Measurements from ENCODE around the gene PNRC2.

Gene PNRC2, protein sequence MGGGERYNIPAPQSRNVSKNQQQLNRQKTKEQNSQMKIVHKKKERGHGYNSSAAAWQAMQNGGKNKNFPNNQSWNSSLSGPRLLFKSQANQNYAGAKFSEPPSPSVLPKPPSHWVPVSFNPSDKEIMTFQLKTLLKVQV

DNA sequence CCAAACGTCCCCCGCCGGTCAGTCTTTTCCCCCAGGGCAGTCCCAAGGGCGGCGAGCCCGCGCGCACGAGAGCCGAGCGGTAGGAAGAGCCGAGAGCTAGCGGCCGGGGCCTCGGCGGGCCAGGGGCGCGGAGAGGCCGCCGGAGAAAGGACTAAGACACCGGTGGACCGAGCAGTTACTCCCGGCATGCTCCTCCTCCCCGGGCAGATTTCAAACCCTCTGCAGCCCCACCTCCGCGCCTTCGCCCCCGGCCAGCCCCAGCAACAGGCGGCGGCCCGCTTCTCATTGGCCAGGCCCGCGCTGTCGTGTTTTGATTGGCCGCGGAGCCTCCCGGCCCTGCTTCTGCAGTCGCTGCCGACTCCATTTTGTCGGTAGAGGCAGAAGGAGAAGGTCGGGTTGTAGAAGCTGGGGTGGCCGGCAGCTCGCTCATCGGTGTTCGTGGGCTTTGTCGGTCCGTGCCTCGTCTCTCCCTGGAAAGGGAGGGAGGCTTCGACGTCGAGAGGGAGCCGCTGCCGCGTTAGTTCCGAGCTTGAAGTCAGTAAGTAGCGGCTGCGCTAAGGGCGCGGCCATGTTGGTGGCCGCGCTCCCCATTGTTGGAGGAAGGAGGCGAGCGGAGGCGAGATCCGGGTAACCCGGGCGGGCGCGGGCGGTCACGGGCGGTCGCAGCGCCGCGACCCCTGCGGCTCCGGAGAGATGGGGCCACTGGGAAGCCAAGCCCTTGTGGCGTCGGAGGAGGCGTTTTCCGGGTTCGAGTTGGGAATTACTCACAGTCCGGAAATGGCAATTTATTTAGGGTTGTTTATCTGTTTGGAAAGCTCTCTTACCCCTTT is at the start of gene PNRC2:
PNRC2 (plus strand) TSS at position 368 of the 830 bp plus-strand sequence. CDS start 1,630 bp downstream, outside the sequence.
- peak; percentile 88 to 98 (median 96) for DNase-seq

DNA sequence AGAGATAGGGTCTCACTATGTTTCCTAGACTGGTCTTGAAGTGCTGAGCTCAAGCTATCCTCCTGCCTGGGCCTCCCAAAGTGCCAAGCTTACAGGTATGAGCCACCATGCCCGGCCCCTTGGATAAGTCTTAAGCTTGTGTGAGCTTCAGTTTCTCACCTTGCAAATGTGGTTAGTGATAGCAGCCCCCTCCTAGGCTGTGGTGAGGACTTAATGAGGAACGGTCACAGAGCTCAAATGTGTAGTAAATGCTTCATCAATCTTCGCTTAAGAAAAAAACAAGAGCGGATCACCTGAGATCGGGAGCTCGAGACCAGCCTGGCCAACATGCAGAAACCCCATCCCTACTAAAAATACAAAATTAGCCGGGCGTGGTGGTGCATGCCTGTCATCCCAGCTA is 49.5 kb upstream of the PNRC2 start:
- DNase-seq, result no peak

DNA sequence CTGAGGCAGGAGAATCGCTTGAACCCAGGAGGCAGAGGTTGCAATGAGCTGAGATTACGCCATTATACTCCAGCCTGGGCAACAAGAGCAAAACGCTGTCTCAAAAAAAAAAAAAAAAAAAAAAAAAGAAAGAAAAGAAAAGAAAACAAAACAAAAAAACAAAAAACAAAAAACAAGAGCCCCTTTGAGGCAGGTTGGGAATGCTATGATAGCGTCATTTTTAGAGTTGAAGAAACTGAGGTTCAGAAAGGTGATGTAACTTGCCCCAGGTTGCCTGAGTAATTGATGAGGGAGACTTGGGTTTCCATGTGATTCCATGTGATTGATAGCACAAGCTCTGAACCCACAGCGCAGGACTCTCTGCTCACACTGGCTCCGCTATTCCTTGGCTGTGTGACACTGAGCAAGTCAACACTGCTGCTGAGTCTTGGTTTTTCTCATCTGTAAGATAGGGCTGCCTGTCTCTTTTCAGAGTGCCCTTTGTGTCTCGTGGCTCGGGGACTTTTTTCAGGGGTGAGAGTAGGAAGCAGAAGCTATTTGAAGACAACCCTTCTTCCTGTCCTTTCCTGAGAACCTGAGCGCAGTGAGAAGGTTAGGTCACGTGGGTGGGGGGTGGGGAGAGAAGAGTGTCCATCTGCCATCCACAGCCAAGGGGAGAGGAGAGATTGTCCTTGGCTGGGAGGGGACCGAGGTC is 48.9 kb upstream of the PNRC2 start:
- no peak for DNase-seq

DNA sequence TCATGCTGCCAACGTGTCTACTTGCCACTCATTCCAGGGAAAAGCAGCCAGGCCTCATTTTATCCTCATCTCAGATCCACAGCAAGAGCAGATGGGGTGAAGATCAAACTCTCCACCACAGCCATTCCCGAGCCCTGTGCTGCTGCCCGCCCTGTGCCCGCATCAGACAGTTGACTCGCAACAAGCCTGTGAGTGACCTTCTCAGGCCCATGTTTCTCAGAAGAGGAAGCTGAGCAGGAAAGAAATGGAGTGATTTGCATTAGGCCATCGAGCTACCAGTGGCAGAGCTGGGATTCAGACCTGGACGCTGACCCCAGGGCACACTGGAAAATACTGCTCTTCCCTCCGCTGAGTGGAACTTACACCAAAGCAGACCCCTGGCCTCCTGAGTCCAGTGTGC is 47.7 kb upstream of the PNRC2 start:
- DNase-seq, result no peak

DNA sequence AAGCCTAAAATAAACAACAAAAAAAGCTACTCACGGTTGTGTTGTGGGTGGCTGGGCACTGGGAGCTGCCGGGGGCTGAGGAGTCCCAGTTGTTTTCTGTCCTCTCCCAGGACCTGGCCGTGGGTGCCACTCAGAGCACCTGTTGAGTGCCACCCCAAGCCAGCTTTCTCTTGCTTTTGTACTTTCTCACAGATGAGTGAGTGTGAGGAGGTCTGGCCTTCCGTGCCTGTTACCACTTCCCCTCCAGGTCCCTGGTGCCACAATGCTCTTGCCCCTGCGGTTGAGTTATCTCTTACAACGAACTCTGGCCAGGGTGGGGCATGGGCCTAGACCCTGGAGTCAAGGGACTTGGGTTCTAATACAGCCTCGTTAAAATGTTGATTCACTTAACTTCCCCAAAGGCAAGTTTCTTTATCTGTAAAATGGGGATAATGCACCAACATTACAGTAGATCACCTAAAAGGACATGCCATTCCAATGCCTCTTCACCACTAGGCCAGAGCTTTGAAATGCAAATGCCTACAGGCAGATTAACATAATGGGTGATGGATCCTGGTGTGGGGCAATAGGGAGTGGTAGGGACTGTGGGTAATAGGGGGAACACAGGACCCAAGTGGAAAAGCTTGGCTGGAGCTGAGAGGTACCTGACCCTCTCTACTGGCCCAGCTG is 46.3 kb upstream of the PNRC2 start, which contains the start of gene CNR2:
CNR2 (minus strand) TSS at position 151 of the 669 bp plus-strand sequence. CDS start 37,745 bp downstream, outside the sequence.
- DNase-seq, result no peak

DNA sequence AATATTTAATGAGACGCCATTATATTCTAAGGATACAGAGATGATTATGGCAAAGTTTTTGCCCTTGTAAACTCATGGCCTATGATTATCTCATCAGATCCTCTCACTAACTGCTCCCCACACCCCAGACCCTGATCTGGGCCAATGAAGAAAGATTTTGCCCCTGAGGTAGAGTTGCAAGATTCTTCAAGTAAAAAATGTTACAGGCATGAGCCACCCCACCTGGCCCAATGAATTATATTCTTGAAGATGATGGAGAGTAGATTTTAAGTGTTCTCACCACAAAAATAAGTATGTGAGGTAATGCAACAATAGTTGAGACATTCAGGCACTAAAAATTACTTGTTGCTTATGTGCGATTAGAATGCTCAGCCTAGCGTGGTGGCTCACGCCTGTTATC is 44.7 kb upstream of the PNRC2 start:
- no peak for DNase-seq

DNA sequence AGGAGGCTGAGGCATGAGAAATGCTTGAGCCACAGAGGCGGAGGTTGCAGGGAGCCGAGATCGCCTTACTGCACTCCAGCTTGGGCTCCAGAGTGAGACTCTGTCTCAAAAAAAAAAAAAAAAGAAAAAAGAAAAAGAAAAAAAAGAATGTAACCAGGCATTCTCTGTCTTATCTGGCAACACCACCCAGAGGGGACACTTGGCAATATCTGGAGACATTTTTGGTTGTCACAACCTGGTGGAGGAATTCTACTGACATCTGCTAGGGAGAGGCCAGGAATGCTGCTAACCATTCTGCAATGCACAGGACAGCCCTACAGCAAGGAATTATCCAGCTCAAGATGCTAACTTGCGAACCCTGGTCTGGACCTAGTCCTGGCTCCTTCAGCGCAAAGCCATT is 44.2 kb upstream of the PNRC2 start:
- DNase-seq, result no peak

DNA sequence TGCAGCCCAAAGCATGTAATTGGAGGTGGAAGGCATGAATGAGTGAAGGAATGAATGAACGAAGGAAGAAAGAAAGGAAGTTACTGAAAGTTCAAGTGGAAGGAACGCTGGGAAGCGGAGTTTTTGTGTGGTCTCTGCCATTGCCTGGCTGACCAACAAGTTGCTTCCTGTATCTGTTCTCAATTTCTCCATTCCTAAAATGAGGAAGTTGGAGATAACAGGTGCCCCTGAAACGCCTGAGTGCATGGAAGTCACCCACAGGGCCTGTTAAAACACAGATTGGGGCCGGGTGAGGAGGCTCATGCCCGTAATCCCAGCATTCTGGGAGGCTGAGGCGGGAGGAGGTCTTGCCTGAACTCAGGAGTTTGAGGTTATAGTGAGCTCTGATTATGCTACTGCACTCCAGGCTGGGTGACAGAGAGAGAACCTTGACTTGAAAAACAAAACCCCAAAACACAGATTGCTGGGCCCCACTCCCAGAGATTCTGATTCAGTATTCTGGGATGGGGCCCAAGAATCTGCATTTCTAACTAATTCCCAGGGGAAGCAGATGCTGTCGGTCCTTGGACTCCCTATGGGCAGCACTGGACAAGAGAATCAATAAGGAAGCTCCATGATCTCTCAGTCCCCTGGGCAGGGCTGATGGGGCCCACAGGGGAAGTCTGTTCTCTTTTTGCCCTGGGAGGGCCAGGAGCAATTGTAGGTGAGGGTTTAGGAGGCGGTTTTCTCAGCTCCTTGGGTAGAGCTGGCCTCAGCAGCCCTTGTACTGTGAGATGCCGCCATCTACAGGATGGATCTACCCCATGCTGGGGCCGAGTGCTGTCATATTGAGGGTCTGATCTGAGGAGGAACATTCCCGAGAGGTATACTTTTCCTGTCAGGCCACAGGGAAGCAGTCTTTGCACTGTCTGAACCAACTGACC is 43.2 kb upstream of the PNRC2 start:
- DNase-seq, result peak in 6 of 14 donors; percentile 7 to 35 (median 12)

DNA sequence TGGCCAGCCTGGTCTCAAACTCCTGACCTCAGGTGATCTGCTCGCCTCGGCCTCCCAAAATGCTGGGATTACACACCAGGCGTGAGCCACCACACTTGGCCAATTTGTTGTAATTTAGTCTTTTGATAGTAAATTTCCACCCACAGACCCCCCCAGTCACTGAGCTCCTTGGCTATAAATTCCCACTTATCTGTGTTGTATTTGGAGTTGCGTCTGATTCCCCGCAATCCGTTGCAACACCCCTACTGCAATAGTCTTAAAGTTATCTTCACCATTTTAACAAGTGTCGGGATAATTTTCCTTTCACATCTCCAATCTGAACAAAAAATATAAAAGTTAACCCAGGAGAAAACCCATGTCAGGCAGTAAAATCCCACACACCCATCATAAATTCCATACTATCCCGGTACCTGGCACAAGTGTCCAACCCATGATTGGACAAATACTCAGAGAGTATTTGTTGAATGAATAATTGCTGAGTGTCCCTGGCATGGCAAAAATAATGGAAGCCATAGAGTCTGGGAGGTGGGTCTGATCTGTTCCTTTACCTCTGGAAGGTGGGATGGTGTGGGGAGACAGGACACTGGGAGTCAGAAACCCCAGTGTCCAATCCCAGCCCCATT is 37.2 kb upstream of the PNRC2 start:
- DNase-seq, result no peak

DNA sequence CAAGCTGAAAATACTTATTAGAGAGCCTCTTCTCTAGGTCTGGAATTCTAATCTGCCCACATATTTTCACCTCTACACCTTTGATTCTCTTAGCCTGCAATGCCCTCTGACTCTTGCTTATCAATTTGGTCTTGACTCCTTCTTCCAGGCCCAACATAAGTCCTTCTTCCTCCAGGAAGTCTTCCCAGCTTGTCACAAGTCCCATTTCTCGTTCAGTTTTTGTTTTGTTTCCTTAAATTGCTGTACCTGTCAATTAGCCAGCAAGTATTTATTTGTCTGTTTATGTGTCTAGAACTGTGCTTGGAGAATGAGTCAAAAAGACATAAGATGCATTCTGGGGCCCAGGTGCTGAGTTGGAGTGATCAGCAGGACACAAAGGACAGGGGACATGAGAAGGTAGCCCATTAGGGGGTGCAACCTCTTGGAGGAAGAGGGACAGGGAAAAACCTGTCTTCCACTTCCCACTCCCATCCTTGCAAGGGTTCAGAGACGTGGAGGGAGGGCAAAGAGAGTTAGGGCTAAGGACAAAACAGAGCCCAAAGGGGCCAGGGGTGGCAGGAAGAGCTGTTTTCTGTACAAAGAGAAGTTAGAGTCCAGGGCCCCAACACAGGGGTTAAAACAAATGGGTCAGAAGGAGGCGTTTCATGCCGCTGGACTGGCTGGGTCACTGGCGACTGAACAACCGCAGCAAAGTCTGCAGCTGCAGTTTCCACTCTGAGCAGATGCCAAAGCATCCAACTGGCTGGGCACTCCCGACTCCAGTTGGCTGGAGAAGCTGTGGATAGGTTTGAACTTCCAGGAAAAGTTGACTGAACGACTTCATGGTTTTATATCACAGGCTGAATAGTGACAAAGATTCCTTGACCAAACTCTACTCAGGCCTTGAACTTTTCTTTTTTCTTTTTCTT is 35.8 kb upstream of the PNRC2 start:
- DNase-seq, result no peak

DNA sequence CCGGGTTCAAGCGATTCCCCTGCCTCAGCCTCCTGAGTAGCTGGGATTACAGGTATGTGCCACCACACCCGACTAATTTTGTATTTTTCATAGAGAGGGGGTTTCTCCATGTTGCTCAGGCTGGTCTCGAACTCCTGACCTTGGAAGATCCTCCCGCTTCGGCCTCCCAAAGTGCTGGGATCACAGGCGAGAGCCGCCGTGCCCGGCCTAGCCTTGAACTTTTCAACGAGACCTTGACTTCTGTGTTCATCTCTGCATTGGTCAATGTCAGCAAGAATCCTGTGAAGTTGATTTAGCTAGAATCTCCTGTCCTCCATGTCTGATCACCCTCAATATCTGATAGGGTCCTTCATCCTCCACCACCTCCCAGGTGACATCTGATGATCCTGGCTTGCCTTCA is 35.0 kb upstream of the PNRC2 start:
- DNase-seq, result no peak

DNA sequence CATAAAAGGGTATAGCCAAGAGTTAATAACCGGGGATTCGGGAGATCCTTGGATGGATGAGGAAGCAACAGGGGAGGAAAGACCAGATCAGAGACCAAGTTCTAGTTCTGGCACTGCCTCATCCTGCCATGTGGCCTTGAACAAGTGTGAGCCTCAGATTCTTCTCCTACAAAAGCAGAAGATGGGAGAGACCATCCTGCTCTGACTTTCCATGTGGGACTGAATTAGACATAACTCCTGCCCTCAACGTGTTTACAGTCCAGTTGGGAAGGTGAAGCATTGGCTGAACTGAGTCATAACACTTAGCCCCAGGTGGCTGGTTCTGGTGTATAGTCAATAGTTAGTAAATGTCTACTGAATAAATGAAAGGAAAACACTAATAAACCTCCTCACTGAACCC is 34.3 kb upstream of the PNRC2 start:
- DNase-seq, result no peak

DNA sequence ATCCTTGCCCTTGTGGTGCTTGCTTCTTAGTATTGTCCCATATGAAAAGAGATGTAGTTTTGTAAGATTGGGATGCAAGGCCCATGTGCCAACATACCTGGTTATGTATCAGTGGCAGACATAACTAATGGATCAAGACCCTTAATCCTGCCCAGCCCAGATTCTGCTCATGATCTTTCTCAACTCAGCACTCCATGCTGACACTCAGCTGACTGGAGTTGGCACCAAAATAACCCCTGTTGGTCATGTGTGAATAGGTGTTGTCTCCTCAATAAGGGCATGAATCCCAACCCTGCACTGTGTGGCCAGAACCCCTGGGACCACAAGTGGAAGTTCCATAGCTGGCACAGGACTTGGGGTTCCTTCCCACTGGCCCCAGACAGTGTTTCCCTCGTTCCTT is 32.5 kb upstream of the PNRC2 start:
- no peak for DNase-seq

DNA sequence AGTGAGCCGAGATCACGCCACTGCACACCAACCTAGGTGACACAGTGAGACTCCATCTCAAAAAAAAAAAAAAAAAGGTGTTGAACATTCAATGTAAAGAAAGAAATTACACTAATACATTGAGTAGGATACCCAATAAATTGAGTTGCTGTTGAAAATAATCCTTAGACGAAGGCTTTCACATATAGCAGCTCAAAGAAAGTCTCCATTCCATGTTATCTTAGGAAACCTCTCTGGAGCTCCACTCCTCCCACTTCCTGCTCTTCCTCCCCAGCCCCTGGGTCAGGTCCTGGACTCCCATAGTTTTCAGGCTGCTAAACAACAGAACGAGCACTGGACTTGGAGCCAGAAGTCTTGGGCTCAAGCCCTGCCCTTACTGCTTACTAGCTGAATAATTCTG is 30.8 kb upstream of the PNRC2 start:
- DNase-seq, result no peak

DNA sequence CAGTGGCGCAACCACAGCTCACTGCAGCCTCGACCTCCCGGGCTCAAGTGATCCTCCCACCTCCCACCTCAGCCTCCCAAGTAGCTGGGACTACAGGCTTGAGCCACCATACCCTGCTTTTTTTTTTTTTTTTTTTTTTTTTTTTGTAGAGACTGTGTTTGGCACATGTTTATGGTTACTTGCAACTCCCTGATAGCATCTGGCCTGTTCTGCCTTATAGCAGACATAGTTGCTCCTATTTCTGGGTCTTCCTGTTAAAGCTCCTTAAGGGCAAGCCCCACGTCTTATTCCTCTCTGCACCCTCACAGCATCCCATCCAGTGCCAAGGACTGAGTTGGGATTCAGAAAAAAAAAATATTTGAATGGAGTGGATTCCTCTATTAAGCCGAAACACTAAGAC is 29.4 kb upstream of the PNRC2 start:
- DNase-seq, result no peak

DNA sequence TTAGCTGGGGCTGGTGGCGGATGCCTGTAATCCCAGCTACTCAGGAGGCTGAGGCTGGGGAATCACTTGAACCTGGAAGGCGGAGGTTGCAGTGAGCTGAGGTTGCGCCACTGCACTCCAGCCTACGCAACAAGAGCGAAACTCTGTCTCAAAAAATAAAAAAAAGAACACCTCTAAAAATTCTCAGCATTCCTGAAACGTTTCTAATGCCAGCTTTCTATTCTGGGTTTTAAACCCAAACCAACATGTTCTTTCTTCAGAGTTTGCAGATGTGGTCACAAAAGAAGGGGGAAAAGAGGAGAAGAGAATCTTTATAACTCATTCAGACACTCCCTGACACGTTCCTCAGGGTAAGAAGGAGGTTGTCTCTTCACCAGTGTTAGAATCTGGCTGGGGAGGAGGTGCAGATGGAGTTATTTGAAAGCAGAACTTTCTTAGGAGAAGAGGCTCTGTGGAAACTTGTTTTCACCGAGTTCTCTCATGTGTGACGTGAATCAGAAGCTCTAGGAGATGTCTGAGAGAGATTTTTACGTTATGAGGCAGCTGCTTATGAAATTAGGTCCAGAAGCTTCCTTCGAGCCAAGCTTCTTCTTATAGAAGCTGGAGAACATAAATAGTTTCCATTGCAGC is 28.7 kb upstream of the PNRC2 start:
- no peak for DNase-seq

DNA sequence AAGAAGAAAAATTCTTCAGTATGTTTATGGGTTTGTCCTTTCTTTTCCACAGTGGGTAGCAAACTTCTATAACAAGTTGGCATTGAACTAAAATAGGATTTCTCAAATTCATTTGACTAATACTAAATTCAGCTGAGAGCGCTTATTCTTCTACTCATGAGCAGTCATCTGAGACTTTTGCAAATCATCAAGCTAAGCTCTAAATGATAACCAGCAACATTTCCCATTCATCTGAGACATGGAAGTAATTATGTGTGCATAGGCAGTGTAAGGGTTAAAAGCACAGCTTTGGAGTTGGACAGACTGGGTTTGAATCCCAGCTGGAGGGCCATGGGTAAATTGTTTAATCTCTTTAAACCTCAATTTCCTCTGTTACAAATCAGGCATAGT is 28.1 kb upstream of the PNRC2 start:
- no peak for DNase-seq

DNA sequence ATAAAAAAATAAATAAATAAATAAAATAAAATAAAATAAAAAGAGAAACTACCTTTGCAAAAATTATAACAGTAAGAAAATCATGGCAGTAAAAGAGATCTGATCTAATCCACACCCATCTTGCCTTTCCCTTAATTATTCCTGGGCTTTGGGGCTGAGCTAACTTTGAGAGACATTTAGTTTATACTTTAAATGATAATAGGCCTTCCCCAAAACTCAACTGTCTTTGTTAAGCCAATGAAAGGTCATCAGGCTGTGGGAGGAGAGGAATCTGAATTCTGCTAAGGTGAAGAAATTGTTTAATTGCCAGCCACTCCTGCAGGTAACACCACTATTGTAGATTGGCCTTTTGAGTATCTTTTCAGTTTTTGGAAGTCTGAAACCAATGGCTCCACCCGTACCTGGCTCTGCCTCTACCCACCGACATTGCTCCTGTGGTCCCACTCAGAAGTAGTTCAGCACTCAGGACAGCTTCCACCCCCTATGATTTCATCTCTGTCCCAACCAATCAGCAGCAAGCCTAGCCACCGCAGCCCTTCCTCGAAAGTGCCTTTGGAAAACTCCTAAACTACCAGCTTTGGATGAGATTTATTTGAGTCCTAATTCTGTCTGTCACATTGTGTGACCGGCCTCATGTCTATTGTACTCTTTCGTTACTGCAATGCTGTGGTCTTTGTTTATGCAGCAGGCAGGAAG is 23.0 kb upstream of the PNRC2 start:
- no peak for DNase-seq

DNA sequence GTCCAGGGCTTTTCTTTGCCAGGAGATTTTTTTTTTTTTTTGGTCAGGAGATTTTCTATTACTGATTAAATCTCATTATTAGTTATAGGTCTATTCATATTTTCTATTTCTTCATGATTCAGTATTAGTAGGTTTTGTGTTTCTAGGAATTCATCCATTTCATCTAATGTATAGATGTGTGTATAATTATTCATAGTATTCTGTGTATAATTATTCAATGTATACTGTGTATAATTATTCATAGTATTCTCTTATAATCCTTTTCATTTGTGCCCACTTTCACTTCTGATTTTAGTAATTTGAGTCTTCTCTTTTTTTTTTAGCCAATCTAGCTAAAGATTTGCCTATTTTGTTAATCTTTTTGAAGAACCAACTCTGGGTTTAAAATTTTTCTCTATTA is 12.3 kb upstream of the PNRC2 start:
- DNase-seq, result no peak

Measured in C1 segment of cervical spinal cord (tissue), 14 donors.